ENCODE data around the gene SLC34A2. TPM values are rescaled to one million over a fixed set of nuclear protein-coding genes. Genes with fewer than 3 reads are reported as not detected.

SLC34A2 gene
- total RNA-seq, 2 donors from 2014 or later: 2.0 to 7.3 TPM

GRCh38 chr4:25633541-25633940, 22.1 kb upstream of the SLC34A2 start:
- WGBS, 2 donors: 58 to 68% methylated on average over 3 to 4 of the region's 4 CpGs
- no peak overlapping the region for H3K27ac ChIP-seq
- TF ChIP-seq POLR2A (IDR thresholded peaks at IDR 0.05) (no peak), CTCF (IDR thresholded peaks at IDR 0.05) (no peak)

GRCh38 chr4:25635501-25635900, 20.1 kb upstream of the SLC34A2 start:
- DNase-seq (no peak), ATAC-seq (no peak)
- Histone ChIP-seq H3K27ac (no peak overlapping the region), H3K4me3 (no peak overlapping the region), H3K27me3 (no peaks in the 10 kb centered on the region), H3K9me3 (no peaks in the 10 kb centered on the region), H3K4me1 (no peaks in the 10 kb centered on the region), H3K36me3 (replicated peaks in 1 of 2; ENCODE audit: insufficient read depth in 1 of 2, low read depth in 2 of 2) (no peaks in the 10 kb centered on the region)
- WGBS, 2 donors: 45 to 57% methylated on average over 4 of the region's 4 CpGs
- TF ChIP-seq POLR2A (IDR thresholded peaks at IDR 0.05): no peak
- no peak for TF ChIP-seq CTCF (IDR thresholded peaks at IDR 0.05)
- intact Hi-C loops (cut with DNase I): no loop called here

More at GRCh38 chr4:25633541-25633940, 22.1 kb upstream of the SLC34A2 start:
- Histone ChIP-seq H3K9me3 (no peaks in the 10 kb centered on the region), H3K27me3 (no peaks in the 10 kb centered on the region), H3K4me1 (no peaks in the 10 kb centered on the region), H3K4me3 (no peak overlapping the region), H3K36me3 (replicated peaks in 1 of 2; ENCODE audit: insufficient read depth in 1 of 2, low read depth in 2 of 2) (no peaks in the 10 kb centered on the region)
- ATAC-seq: no peak
- intact Hi-C loops (cut with DNase I): no loop called here
- DNase-seq: no peak

- ATAC-seq (no peak), DNase-seq (no peak)
- no peaks in the 10 kb centered on the region for H3K27me3 ChIP-seq
- no peak for TF ChIP-seq CTCF (IDR thresholded peaks at IDR 0.05)
- H3K27ac ChIP-seq: no peak overlapping the region
- H3K36me3 ChIP-seq (replicated peaks in 1 of 2; ENCODE audit: insufficient read depth in 1 of 2, low read depth in 2 of 2): no peaks in the 10 kb centered on the region
- no peaks in the 10 kb centered on the region for H3K9me3 ChIP-seq
- H3K4me3 ChIP-seq: no peak overlapping the region
- peaks cover 5% of the 10 kb centered on the region for H3K4me1 ChIP-seq
- intact Hi-C loops (cut with DNase I): no loop called here
- WGBS, 2 donors: 75 to 78% methylated on average over 10 of the region's 10 CpGs
These were observed 17.9 kb upstream of the SLC34A2 start for GRCh38 chr4:25637581-25638220.

GRCh38 chr4:25638221-25638601, 17.4 kb upstream of the SLC34A2 start:
- intact Hi-C loops (cut with DNase I): no loop called here
- no peaks in the 10 kb centered on the region for H3K27me3 ChIP-seq
- H3K9me3 ChIP-seq: no peaks in the 10 kb centered on the region
- H3K4me3 ChIP-seq: no peak overlapping the region
- H3K36me3 ChIP-seq (replicated peaks in 1 of 2; ENCODE audit: insufficient read depth in 1 of 2, low read depth in 2 of 2): no peaks in the 10 kb centered on the region
- 56 to 78% methylated on average over 4 of the region's 4 CpGs for WGBS, 2 donors
- no peak for ATAC-seq
- H3K27ac ChIP-seq: no peak overlapping the region
- TF ChIP-seq POLR2A (IDR thresholded peaks at IDR 0.05) (no peak), CTCF (IDR thresholded peaks at IDR 0.05) (no peak)
- no peak for DNase-seq
- H3K4me1 ChIP-seq: peaks cover 5% of the 10 kb centered on the region

- Histone ChIP-seq H3K27me3 (no peaks in the 10 kb centered on the region), H3K9me3 (no peaks in the 10 kb centered on the region), H3K4me3 (no peak overlapping the region), H3K27ac (no peak overlapping the region), H3K36me3 (replicated peaks in 1 of 2; ENCODE audit: insufficient read depth in 1 of 2, low read depth in 2 of 2) (no peaks in the 10 kb centered on the region), H3K4me1 (peaks cover 5% of the 10 kb centered on the region)
- WGBS, 2 donors: 32 to 39% methylated on average over 4 of the region's 4 CpGs
- TF ChIP-seq POLR2A (IDR thresholded peaks at IDR 0.05) (no peak), CTCF (IDR thresholded peaks at IDR 0.05) (no peak)
- intact Hi-C loops (cut with DNase I): no loop called here
- DNase-seq (peak in 1 of 4 donors; percentile 26), ATAC-seq (no peak)
These were observed 16.8 kb upstream of the SLC34A2 start for GRCh38 chr4:25638806-25639205.
